ENCODE measurements around the gene IGFLR1.

- TF ChIP-seq, protein P1, sequence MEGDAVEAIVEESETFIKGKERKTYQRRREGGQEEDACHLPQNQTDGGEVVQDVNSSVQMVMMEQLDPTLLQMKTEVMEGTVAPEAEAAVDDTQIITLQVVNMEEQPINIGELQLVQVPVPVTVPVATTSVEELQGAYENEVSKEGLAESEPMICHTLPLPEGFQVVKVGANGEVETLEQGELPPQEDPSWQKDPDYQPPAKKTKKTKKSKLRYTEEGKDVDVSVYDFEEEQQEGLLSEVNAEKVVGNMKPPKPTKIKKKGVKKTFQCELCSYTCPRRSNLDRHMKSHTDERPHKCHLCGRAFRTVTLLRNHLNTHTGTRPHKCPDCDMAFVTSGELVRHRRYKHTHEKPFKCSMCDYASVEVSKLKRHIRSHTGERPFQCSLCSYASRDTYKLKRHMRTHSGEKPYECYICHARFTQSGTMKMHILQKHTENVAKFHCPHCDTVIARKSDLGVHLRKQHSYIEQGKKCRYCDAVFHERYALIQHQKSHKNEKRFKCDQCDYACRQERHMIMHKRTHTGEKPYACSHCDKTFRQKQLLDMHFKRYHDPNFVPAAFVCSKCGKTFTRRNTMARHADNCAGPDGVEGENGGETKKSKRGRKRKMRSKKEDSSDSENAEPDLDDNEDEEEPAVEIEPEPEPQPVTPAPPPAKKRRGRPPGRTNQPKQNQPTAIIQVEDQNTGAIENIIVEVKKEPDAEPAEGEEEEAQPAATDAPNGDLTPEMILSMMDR (IDR thresholded peaks at IDR 0.05; ENCODE audit: low read depth, low read length, missing input control) = peak; percentile 79
- TF ChIP-seq ATF3 (IDR thresholded peaks at IDR 0.05) (no peak), SP1 (IDR thresholded peaks at IDR 0.05) (peak; percentile 52), FOXA1 (IDR thresholded peaks at IDR 0.05) (no peak), TAF1 (conservative IDR thresholded peaks at IDR 0.05) (peak; percentile 6), REST (IDR thresholded peaks at IDR 0.05) (peak; percentile 79), JUND (IDR thresholded peaks at IDR 0.05) (no peak)
- TF ChIP-seq, protein P2, sequence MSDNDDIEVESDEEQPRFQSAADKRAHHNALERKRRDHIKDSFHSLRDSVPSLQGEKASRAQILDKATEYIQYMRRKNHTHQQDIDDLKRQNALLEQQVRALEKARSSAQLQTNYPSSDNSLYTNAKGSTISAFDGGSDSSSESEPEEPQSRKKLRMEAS (IDR thresholded peaks at IDR 0.05) = peak; percentile 49
Observed at GRCh38 chr19:35716801-35717664, 25.2 kb downstream of the IGFLR1 start.

Measured in liver (tissue), 3 donors.